NCI-H2227 (cell line): Measurements from ENCODE around the gene GORAB.

Experiments
- DNase-seq: peaks from one replicate; lab custom pipeline; 2025; ENCODE audit not compliant: unreplicated experiment; lab: John Stamatoyannopoulos, UW

Gene GORAB

GRCh38 chr1:170531758-170532657, at the start of gene GORAB:
Gene GORAB, plus strand, starts transcription at chr1:170532166. Its CDS starts 58 bp downstream, at chr1:170532224.
- DNase-seq = peak; percentile 92

- no peak for DNase-seq
Observed at GRCh38 chr1:170483051-170483450, 48.9 kb upstream of the GORAB start.

GRCh38 chr1:170487503-170487902, 44.5 kb upstream of the GORAB start:
- no peak for DNase-seq

- no peak for DNase-seq
Observed at GRCh38 chr1:170491291-170491690, 40.7 kb upstream of the GORAB start.

GRCh38 chr1:170494369-170494768, 37.6 kb upstream of the GORAB start:
- peak; percentile 16 for DNase-seq

GRCh38 chr1:170495006-170495405, 37.0 kb upstream of the GORAB start:
- DNase-seq = no peak

GRCh38 chr1:170498876-170499275, 33.1 kb upstream of the GORAB start:
- no peak for DNase-seq

- no peak for DNase-seq
Observed at GRCh38 chr1:170503665-170504064, 28.3 kb upstream of the GORAB start.

GRCh38 chr1:170510163-170510562, 21.8 kb upstream of the GORAB start:
- no peak for DNase-seq

- no peak for DNase-seq
Observed at GRCh38 chr1:170511038-170511437, 20.9 kb upstream of the GORAB start.

GRCh38 chr1:170513138-170513537, 18.8 kb upstream of the GORAB start:
- DNase-seq = no peak

- DNase-seq = no peak
Observed at GRCh38 chr1:170518185-170518834, 13.7 kb upstream of the GORAB start.

GRCh38 chr1:170518965-170519364, 13.0 kb upstream of the GORAB start:
- DNase-seq = no peak

- DNase-seq = no peak
Observed at GRCh38 chr1:170520601-170521000, 11.4 kb upstream of the GORAB start.

- DNase-seq = no peak
Observed at GRCh38 chr1:170521818-170522217, 10.1 kb upstream of the GORAB start.

- DNase-seq = peak; percentile 36
Observed at GRCh38 chr1:170530972-170531757, 801 bp upstream of the GORAB start.

- DNase-seq = no peak
Observed at GRCh38 chr1:170533298-170533697, 1.3 kb downstream of the GORAB start.

- no peak for DNase-seq
Observed at GRCh38 chr1:170534626-170535147, 2.7 kb downstream of the GORAB start.

GRCh38 chr1:170535418-170535817, 3.5 kb downstream of the GORAB start:
- no peak for DNase-seq

- no peak for DNase-seq
Observed at GRCh38 chr1:170536924-170537551, 5.1 kb downstream of the GORAB start.
